HG02852 (cell line): ENCODE measurements around the gene ANGPTL3.

ENCODE experiments used
- ATAC-seq: cut with Tn5 transposase; IDR thresholded peaks from one replicate; pipeline ENCODE4 v1.9.1; 2021; ENCODE audit warnings: mild to moderate bottlenecking, moderate library complexity; ENCODE audit not compliant: unreplicated experiment

The ANGPTL3 gene

GRCh38 chr1:62625415-62625814, 28.1 kb downstream of the ANGPTL3 start:
- peak; percentile 79 for ATAC-seq

DNA sequence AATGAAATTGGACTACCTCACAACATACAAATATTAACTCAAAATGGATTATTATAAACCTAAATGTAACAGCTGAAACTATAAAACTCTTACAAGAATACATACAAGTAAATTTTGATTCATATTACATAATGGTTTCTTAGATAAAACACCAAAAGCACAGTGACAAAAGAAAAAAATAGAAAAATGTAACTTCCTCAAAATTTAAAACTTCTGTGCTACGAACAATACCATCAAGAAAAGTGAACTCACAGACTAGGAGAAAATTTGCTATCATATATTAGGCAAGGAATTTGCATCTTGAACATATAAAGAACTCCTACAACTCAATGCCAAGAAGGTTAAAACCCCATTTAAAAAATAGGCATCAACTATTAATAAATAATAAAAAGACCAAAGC, 31.2 kb downstream of the ANGPTL3 start:
- ATAC-seq, result no peak

- ATAC-seq, result no peak
These were observed 40.2 kb downstream of the ANGPTL3 start for GRCh38 chr1:62637392-62638105.

- ATAC-seq, result no peak
These were observed 46.0 kb downstream of the ANGPTL3 start for GRCh38 chr1:62643283-62643682.

GRCh38 chr1:62652387-62652786, 55.1 kb downstream of the ANGPTL3 start:
- no peak for ATAC-seq

GRCh38 chr1:62654744-62655143, 57.4 kb downstream of the ANGPTL3 start:
- ATAC-seq, result no peak
